H9 (cell line): ENCODE measurements around the gene RASL10A. TPM values are rescaled to one million over a fixed set of nuclear protein-coding genes. Genes with fewer than 3 reads are reported as not detected.

Experiments used
- DNase-seq: peaks from one replicate; pipeline ENCODE4 v3.0.0-alpha.2; 2017
- H2AFZ ChIP-seq: one replicate; pipeline ENCODE4 v1.6.1; 2013; ENCODE audit warnings: mild to moderate bottlenecking, low read length, control low read depth, moderate library complexity
- H2AK5ac ChIP-seq: 2 replicates; pipeline ENCODE4 v1.6.1; 2013; ENCODE audit warnings: low read length, control low read depth, mixed read lengths; ENCODE audit not compliant: insufficient read length
- H2BK120ac ChIP-seq: one replicate; pipeline ENCODE4 v1.6.1; 2013; ENCODE audit warnings: low read depth, mild to moderate bottlenecking, low read length, control low read depth, inconsistent platforms; ENCODE audit not compliant: poor library complexity, severe bottlenecking
- H2BK12ac ChIP-seq: 2 replicates; pipeline ENCODE4 v1.6.1; 2013; ENCODE audit warnings: low read length, control low read depth, mixed read lengths, low read depth; ENCODE audit not compliant: insufficient read length
- H2BK15ac ChIP-seq: 2 replicates; pipeline ENCODE4 v1.6.1; 2013; ENCODE audit warnings: low read depth, low read length, control low read depth
- H2BK20ac ChIP-seq: one replicate; pipeline ENCODE4 v1.6.1; 2013; ENCODE audit warnings: low read depth, mild to moderate bottlenecking, low read length, control low read depth, inconsistent platforms; ENCODE audit not compliant: poor library complexity, severe bottlenecking
- H2BK5ac ChIP-seq: 2 replicates; pipeline ENCODE4 v1.6.1; 2013; ENCODE audit warnings: low read length, control low read depth, mixed read lengths; ENCODE audit not compliant: insufficient read length
- H3K14ac ChIP-seq: 2 replicates; pipeline ENCODE4 v1.6.1; 2013; ENCODE audit warnings: low read length, control low read depth; ENCODE audit not compliant: insufficient read depth
- H3K18ac ChIP-seq: 2 replicates; pipeline ENCODE4 v1.6.1; 2013; ENCODE audit warnings: low read depth, mild to moderate bottlenecking, mixed read lengths, low read length, control low read depth; ENCODE audit not compliant: insufficient read length
- H3K23ac ChIP-seq: 2 replicates; pipeline ENCODE4 v1.6.1; 2013; ENCODE audit warnings: low read length, control low read depth, mixed read lengths, low read depth; ENCODE audit not compliant: insufficient read length
- H3K23me2 ChIP-seq: 2 replicates; pipeline ENCODE4 v1.6.1; 2013; ENCODE audit warnings: low read depth, mild to moderate bottlenecking, mixed read lengths, low read length, control low read depth; ENCODE audit not compliant: insufficient read length, poor library complexity, severe bottlenecking
- H3K27ac ChIP-seq: 2 replicates; pipeline ENCODE4 v1.5.1; 2013; ENCODE audit warnings: low read length, control low read depth, mixed read lengths, low read depth; ENCODE audit not compliant: insufficient read length
- H3K27me3 ChIP-seq: 2 replicates; pipeline ENCODE4 v1.6.1; 2013; ENCODE audit warnings: low read length, control low read depth, inconsistent platforms; ENCODE audit not compliant: insufficient read depth
- H3K4ac ChIP-seq: 2 replicates; pipeline ENCODE4 v1.6.1; 2013; ENCODE audit warnings: low read depth, mild to moderate bottlenecking, control low read depth, inconsistent platforms, low read length, moderate library complexity
- H3K4me1 ChIP-seq: 2 replicates; pipeline ENCODE4 v1.6.1; 2013; ENCODE audit warnings: low read length, control low read depth, inconsistent platforms; ENCODE audit not compliant: insufficient read depth
- H3K4me2 ChIP-seq: 2 replicates; pipeline ENCODE4 v1.6.1; 2013; ENCODE audit warnings: low read length, control low read depth, mixed read lengths; ENCODE audit not compliant: insufficient read length, insufficient read depth
- H3K56ac ChIP-seq: 2 replicates; pipeline ENCODE4 v1.6.1; 2013; ENCODE audit warnings: low read depth, mild to moderate bottlenecking, mixed read lengths, low read length, control low read depth; ENCODE audit not compliant: insufficient read length
- H3K79me1 ChIP-seq: 2 replicates; pipeline ENCODE4 v1.6.1; 2013; ENCODE audit warnings: low read depth, mild to moderate bottlenecking, moderate library complexity, low read length, control low read depth, inconsistent platforms; ENCODE audit not compliant: insufficient read depth, poor library complexity, severe bottlenecking
- H3K79me2 ChIP-seq: 2 replicates; pipeline ENCODE4 v1.6.1; 2013; ENCODE audit warnings: low read length, control low read depth, inconsistent platforms; ENCODE audit not compliant: insufficient read depth
- H3K9ac ChIP-seq: 2 replicates; pipeline ENCODE4 v1.6.1; 2013; ENCODE audit warnings: low read length, control low read depth, mixed read lengths; ENCODE audit not compliant: insufficient read length; ENCODE audit errors: extremely low read depth
- H3K9me3 ChIP-seq: one replicate; pipeline ENCODE4 v1.6.1; 2013; ENCODE audit warnings: low read depth, low read length, inconsistent platforms; ENCODE audit not compliant: control insufficient read depth
- H3T11ph ChIP-seq: one replicate; pipeline ENCODE4 v1.6.1; 2013; ENCODE audit warnings: mild to moderate bottlenecking, low read length, control low read depth, inconsistent platforms
- H4K20me1 ChIP-seq: one replicate; pipeline ENCODE4 v1.6.1; 2013; ENCODE audit not compliant: control insufficient read depth, insufficient read length, insufficient read depth
- H4K5ac ChIP-seq: 2 replicates; pipeline ENCODE4 v1.6.1; 2013; ENCODE audit warnings: low read depth, mild to moderate bottlenecking, mixed read lengths, low read length, control low read depth; ENCODE audit not compliant: insufficient read length
- H4K8ac ChIP-seq: replicated peaks from 2 replicates; pipeline ENCODE4 v1.6.1; 2013; ENCODE audit warnings: low read length, control low read depth, mixed read lengths, low read depth; ENCODE audit not compliant: insufficient read length
- H4K91ac ChIP-seq: 2 replicates; pipeline ENCODE4 v1.6.1; 2013; ENCODE audit warnings: low read depth, mild to moderate bottlenecking, moderate library complexity, mixed read lengths, low read length, control low read depth; ENCODE audit not compliant: insufficient read length
- H3K27ac Mint-ChIP-seq, 3 experiments: 2 replicates in 2 of 3; 3 replicates in 1 of 3; pipeline ENCODE4 v1.8.0; 2020 to 2021; ENCODE audit warnings: mixed read lengths in 3 of 3, mild to moderate bottlenecking in 1 of 3, moderate library complexity in 1 of 3
- H3K27me3 Mint-ChIP-seq: 2 replicates; pipeline ENCODE4 v1.8.0; 2021; ENCODE audit warnings: low read depth, mild to moderate bottlenecking, moderate library complexity, mixed read lengths
- H3K36me3 Mint-ChIP-seq, 3 experiments: 2 replicates in 2 of 3; 3 replicates in 1 of 3; pipeline ENCODE4 v1.8.0; 2020 to 2021; ENCODE audit warnings: low read depth in 3 of 3, mixed read lengths in 3 of 3; ENCODE audit not compliant: insufficient read depth in 1 of 3
- H3K4me1 Mint-ChIP-seq, 2 experiments: 2 replicates each; pipeline ENCODE4 v1.8.0; 2020; ENCODE audit warnings: mixed read lengths in 2 of 2
- H3K4me3 Mint-ChIP-seq, 2 experiments: 2 replicates in 1 of 2; 3 replicates in 1 of 2; pipeline ENCODE4 v1.8.0; 2020 to 2021; ENCODE audit warnings: mild to moderate bottlenecking in 2 of 2, mixed read lengths in 2 of 2, moderate library complexity in 1 of 2
- H3K9me3 Mint-ChIP-seq, 2 experiments: 2 replicates in 1 of 2; 3 replicates in 1 of 2; pipeline ENCODE4 v1.8.0; 2020; ENCODE audit warnings: mild to moderate bottlenecking in 2 of 2, mixed read lengths in 2 of 2, moderate library complexity in 1 of 2
- CTCF ChIP-seq: fragments of 200-600 bp; sonication (generic); conservative IDR thresholded peaks from 3 replicates; pipeline ENCODE4 v1.8.0; 2021; ENCODE audit warnings: antibody characterized with exemption, mild to moderate bottlenecking
- WGBS: extraction: QIAGEN DNeasy Blood & Tissue Kit; methylation state at CpG from one replicate; pipeline ENCODE4 v1.1.7; 2013; ENCODE audit warnings: missing lambda C conversion rate, low lambda C conversion rate, mixed read lengths; ENCODE audit not compliant: insufficient read length; ENCODE audit errors: extremely low coverage; 5-methylcytosine and 5-hydroxymethylcytosine counted together
- total RNA-seq: library from RNA; stranded (reverse); gene quantifications from 2 replicates; pipeline ENCODE4 v1.2.1, GENCODE V29; 2021

Gene RASL10A
- total RNA-seq, 1 experiment from 2014 or later = 0.90 TPM

- no peak overlapping the region for H3K56ac ChIP-seq
- H3T11ph ChIP-seq = no peak overlapping the region
- WGBS = no CpG with 5 or more reads among the region's 17 CpGs
- H3K4me1 ChIP-seq = no peaks in the 10 kb centered on the region
- no peak overlapping the region for H4K91ac ChIP-seq
- TF ChIP-seq CTCF = no peak
- no peak overlapping the region for H2AFZ ChIP-seq
- H2BK120ac ChIP-seq = no peak overlapping the region
- H2BK5ac ChIP-seq = no peak overlapping the region
- H3K23ac ChIP-seq = no peak overlapping the region
- Mint-ChIP-seq H3K36me3 (peaks cover 29 to 46% (median 31%) of the 10 kb centered on the region in 3 experiments; a peak in 6 of 7 replicates), H3K9me3 (peaks cover 0 to 3% of the 10 kb centered on the region in 2 experiments; a peak in 2 of 5 replicates), H3K27me3 (peaks cover 2% of the 10 kb centered on the region), H3K27ac (peak overlapping the region in 2 of 3 experiments; percentile 74 to 86; a peak in 2 of 7 replicates), H3K4me3 (no peak overlapping the region; a peak in 1 of 5 replicates), H3K4me1 (peaks cover 18 to 20% of the 10 kb centered on the region in 2 experiments)
- H3K4me2 ChIP-seq = no peak overlapping the region
- H4K5ac ChIP-seq = no peak overlapping the region
- H4K20me1 ChIP-seq = no peaks in the 10 kb centered on the region
- peak; percentile 32 for DNase-seq
- H3K9ac ChIP-seq = no peak overlapping the region
- no peaks in the 10 kb centered on the region for H3K79me2 ChIP-seq
- H3K18ac ChIP-seq = no peak overlapping the region
- no peaks in the 10 kb centered on the region for H3K79me1 ChIP-seq
- H2BK12ac ChIP-seq = no peak overlapping the region
- no peak overlapping the region for H2BK15ac ChIP-seq
- peaks cover 8% of the 10 kb centered on the region for H3K23me2 ChIP-seq
- H3K9me3 ChIP-seq = no peaks in the 10 kb centered on the region
- H3K27me3 ChIP-seq = no peaks in the 10 kb centered on the region
- H2AK5ac ChIP-seq = no peak overlapping the region
- no peak overlapping the region for H4K8ac ChIP-seq
- no peak overlapping the region for H3K14ac ChIP-seq
- H2BK20ac ChIP-seq = no peak overlapping the region
- no peak overlapping the region for H3K4ac ChIP-seq
- no peak overlapping the region for H3K27ac ChIP-seq
Observed at GRCh38 chr22:29301716-29302401, 13.6 kb downstream of the RASL10A start.
